ENCODE measurements around the gene COBLL1.

Gene COBLL1, protein sequence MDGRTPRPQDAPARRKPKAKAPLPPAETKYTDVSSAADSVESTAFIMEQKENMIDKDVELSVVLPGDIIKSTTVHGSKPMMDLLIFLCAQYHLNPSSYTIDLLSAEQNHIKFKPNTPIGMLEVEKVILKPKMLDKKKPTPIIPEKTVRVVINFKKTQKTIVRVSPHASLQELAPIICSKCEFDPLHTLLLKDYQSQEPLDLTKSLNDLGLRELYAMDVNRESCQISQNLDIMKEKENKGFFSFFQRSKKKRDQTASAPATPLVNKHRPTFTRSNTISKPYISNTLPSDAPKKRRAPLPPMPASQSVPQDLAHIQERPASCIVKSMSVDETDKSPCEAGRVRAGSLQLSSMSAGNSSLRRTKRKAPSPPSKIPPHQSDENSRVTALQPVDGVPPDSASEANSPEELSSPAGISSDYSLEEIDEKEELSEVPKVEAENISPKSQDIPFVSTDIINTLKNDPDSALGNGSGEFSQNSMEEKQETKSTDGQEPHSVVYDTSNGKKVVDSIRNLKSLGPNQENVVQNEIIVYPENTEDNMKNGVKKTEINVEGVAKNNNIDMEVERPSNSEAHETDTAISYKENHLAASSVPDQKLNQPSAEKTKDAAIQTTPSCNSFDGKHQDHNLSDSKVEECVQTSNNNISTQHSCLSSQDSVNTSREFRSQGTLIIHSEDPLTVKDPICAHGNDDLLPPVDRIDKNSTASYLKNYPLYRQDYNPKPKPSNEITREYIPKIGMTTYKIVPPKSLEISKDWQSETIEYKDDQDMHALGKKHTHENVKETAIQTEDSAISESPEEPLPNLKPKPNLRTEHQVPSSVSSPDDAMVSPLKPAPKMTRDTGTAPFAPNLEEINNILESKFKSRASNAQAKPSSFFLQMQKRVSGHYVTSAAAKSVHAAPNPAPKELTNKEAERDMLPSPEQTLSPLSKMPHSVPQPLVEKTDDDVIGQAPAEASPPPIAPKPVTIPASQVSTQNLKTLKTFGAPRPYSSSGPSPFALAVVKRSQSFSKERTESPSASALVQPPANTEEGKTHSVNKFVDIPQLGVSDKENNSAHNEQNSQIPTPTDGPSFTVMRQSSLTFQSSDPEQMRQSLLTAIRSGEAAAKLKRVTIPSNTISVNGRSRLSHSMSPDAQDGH

DNA sequence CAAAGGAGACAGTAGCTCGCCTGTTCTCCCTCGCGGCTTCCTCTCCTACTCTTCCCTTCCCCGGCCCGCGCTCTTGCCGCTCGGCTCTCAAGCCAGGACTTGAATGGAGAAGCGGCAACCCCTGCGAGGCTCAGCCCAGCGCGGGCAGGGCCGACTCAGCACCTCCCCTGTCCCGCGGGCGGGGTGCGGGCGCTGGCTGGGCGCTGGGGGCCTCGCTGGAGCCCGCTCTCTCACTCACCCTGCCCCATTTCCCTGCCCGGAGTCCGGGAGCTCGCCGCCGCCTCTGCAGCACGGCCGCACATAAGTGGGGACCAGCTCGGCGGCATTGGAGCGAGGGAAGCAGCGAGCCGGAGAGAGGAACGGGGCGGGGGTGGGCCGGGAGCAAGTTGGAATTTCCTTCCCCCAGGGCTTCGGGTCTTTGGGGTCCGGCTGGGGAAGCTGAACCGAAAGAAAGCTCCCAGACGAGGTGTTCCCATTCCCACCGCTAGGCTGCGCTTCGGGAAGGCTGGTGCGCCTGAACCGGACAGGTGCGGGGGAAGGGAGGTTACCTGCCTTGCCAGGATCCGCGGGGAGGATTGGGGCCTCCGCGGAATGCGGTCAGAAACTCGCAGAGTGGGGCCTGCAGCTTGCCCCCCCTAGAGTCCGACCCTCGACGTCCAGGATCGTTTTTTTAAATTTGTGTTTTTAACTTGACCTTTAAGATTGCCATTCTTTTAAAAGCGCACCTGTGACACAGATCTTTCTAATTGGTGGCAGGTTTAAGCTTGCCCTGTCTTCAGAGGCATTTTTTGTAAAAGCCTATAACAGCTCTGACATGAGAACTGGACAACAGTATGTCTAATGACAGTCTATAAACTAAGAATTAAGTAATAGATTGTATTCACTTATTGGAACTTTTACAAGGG, at the start of gene COBLL1:
COBLL1 (minus strand) TSS at position 105 of the 905 bp plus-strand sequence. CDS start 627 bp downstream, outside the sequence.
- TF ChIP-seq, protein P1, sequence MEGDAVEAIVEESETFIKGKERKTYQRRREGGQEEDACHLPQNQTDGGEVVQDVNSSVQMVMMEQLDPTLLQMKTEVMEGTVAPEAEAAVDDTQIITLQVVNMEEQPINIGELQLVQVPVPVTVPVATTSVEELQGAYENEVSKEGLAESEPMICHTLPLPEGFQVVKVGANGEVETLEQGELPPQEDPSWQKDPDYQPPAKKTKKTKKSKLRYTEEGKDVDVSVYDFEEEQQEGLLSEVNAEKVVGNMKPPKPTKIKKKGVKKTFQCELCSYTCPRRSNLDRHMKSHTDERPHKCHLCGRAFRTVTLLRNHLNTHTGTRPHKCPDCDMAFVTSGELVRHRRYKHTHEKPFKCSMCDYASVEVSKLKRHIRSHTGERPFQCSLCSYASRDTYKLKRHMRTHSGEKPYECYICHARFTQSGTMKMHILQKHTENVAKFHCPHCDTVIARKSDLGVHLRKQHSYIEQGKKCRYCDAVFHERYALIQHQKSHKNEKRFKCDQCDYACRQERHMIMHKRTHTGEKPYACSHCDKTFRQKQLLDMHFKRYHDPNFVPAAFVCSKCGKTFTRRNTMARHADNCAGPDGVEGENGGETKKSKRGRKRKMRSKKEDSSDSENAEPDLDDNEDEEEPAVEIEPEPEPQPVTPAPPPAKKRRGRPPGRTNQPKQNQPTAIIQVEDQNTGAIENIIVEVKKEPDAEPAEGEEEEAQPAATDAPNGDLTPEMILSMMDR (IDR thresholded peaks at IDR 0.05; ENCODE audit: insufficient read depth, low read depth, low read length, missing control alignments) = peak; percentile 65
- H3K4me3 ChIP-seq (ENCODE audit: low read depth, low read length) = peak within 1 kb of the TSS; percentile 58
- peak; percentile 37 for DNase-seq (ENCODE audit: low read depth)

DNA sequence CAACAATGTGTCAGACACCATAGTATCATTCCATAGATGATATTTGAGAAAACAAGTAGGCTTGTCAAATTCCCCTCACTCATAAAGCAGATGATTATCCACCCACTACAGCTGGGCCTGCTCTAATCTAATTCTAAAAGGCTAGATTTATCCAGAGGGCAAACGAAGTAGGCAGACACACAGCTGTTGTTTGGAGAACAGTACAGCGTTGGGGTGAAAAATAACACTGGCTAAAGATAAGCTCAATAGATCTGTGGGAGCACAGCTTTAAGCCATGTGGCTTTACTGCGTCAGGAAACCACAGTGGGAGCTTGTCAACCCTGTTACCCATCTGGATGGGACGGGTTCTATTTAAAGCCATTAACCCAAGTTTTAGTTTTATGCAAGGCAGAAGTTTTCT, 48.9 kb upstream of the COBLL1 start:
- no peak overlapping the region for H3K4me3 ChIP-seq (ENCODE audit: low read depth, low read length)
- DNase-seq (ENCODE audit: low read depth) = no peak
- TF ChIP-seq, protein P1 (IDR thresholded peaks at IDR 0.05; ENCODE audit: insufficient read depth, low read depth, low read length, missing control alignments) = no peak

DNA sequence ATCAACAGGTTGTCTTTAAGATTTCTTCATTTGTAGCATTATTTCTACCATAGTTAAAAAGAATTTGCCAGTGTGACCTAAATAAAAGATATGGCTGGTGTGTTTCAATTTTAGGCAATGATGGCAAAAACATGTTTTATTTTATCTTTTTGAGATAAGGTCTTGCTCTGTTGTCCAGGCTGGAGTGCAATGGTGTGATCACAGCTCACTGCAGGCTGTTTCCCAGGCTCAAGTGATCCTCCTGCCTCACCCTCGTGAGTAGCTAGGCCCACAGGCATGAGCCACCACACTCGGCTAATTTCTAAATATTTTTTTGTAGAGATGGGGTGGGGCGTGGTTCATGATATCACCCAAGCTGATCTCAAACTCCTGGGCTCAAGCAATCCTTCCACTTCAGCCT, 47.0 kb upstream of the COBLL1 start:
- no peak for DNase-seq (ENCODE audit: low read depth)
- H3K4me3 ChIP-seq (ENCODE audit: low read depth, low read length) = no peak overlapping the region
- TF ChIP-seq, protein P1 (IDR thresholded peaks at IDR 0.05; ENCODE audit: insufficient read depth, low read depth, low read length, missing control alignments) = no peak

DNA sequence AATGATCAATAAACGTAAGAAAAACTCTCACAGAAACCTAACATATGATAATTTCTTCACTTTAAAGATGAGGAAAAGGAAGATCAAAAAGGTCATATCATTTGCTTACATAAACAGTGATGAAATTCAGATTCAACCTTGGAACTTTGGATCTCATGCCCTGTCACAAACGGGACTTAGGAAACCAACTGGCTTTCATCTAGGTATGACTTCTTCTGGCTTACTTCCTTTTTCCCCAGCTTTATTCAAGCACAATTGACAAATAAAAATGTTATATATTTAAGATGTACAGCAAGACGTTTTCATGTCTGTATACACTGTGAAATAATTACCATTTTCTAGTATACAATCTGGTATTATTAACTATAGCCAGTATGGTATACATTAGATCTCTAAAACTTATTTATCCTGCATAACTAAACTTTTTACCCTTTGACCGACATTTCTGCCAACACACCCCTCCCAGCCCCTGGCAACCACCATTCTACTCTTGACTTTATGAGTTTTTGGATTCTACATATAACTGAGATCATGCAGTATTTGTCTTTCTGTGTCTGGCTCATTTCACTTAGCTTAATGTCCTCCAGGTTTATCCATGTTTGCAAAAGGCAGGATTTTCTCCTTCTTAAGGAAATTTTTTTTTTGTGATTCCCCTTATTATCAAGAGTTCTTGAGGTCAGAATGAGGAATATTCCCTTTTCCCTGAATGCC, 46.0 kb upstream of the COBLL1 start:
- TF ChIP-seq, protein P1 (IDR thresholded peaks at IDR 0.05; ENCODE audit: insufficient read depth, low read depth, low read length, missing control alignments) = no peak
- no peak overlapping the region for H3K4me3 ChIP-seq (ENCODE audit: low read depth, low read length)
- no peak for DNase-seq (ENCODE audit: low read depth)

DNA sequence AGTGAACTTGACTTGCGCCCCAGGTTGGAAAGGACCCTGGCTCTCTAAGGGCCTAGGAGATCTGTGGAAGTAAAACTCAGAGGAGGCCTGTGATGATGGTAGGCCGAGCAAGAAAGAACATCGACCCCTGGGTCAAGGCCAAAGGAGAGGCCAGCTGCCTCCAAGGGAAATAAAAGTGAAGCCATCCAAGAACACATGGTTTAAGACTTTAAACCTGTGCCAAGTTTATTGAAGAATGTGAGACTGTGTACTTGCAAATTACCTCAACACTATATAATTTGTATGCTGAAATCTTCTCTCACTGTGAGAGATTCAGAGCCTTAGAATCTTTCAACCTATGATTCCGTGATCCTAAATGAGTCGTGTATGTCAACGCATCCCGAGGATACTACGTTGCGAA, 40.7 kb upstream of the COBLL1 start:
- DNase-seq (ENCODE audit: low read depth) = no peak
- no peak overlapping the region for H3K4me3 ChIP-seq (ENCODE audit: low read depth, low read length)
- TF ChIP-seq, protein P1 (IDR thresholded peaks at IDR 0.05; ENCODE audit: insufficient read depth, low read depth, low read length, missing control alignments) = no peak

Data from GM12865 (cell line).